ENCODE results near the gene ASIC2. TPM values are rescaled to one million over a fixed set of nuclear protein-coding genes. Genes with fewer than 3 reads are reported as not detected.

The ASIC2 gene
- total and polyA plus RNA-seq, 2 donors (not counting 1 experiment from before 2014, with no cell fraction given), result not detected

DNA sequence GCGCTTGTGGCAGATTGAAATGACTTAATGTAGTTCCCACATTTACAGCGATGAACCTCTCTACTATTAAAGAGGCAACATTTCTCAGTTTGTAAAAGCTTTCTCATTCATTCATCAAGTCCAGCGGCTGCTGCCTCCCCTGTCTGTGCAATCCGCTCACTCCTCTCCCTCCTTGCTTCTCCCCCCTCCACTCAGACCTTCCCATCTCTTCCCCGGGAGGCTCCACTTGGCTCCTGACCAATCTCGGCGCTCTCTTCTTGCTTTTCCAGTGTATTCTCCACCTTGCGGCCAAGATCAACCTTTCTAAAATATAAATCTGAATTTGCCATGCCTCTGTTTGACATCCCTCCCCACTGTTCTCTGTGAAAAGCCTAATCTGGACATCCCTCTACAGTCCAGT is 117.5 kb downstream of the ASIC2 start:
- peaks cover 15% of the 10 kb centered on the region for H3K27me3 Mint-ChIP-seq
- no peak overlapping the region for H3K4me2 ChIP-seq (replicated peaks; ENCODE audit: low read depth, low read length, poor library complexity, severe bottlenecking)
- ATAC-seq (ENCODE audit: low read depth) (no peak), DNase-seq (no peak)
- H3K27me3 ChIP-seq (replicated peaks in 1 of 4; ENCODE audit: control extremely low read depth in 1 of 4, control insufficient read depth in 3 of 4, insufficient read depth in 4 of 4, low read length in 3 of 4), result peaks cover 0 to 3% (median 0%) of the 10 kb centered on the region in 4 experiments
- H3K4me1 Mint-ChIP-seq, result no peaks in the 10 kb centered on the region
- no peak overlapping the region for H3K4me3 Mint-ChIP-seq
- H3K79me2 ChIP-seq (ENCODE audit: control insufficient read depth, insufficient read depth, low read length), result no peaks in the 10 kb centered on the region
- intact Hi-C loops (cut with micrococcal nuclease), result no loop called here
- no peak overlapping the region for H3K9ac ChIP-seq (ENCODE audit: low read length)
- H3K27ac ChIP-seq (ENCODE audit: low read length in 2 of 2), result no peak overlapping the region
- ChIA-PET CTCF (no interaction called here), POLR2A (no interaction called here)
- no peak overlapping the region for H2AFZ ChIP-seq (ENCODE audit: insufficient read depth, low read depth, low read length, poor library complexity, severe bottlenecking)
- no peaks in the 10 kb centered on the region for H3K4me1 ChIP-seq (ENCODE audit: control insufficient read depth in 2 of 2, insufficient read depth in 2 of 2, low read length in 2 of 2)
- H3K9me3 ChIP-seq (ENCODE audit: control extremely low read depth in 1 of 3, control insufficient read depth in 2 of 3, insufficient read depth in 1 of 3, low read length in 2 of 3), result no peaks in the 10 kb centered on the region
- H4K20me1 ChIP-seq (ENCODE audit: control insufficient read depth, insufficient read depth, low read length, poor library complexity, severe bottlenecking), result no peaks in the 10 kb centered on the region
- 80% methylated on average over 7 of the region's 8 CpGs for WGBS (ENCODE audit: insufficient coverage)
- no peak for TF ChIP-seq EZH2 (IDR thresholded peaks at IDR 0.05; ENCODE audit: borderline replicate concordance, insufficient read depth, low read depth, low read length, poor library complexity, severe bottlenecking)
- TF ChIP-seq, protein P1, sequence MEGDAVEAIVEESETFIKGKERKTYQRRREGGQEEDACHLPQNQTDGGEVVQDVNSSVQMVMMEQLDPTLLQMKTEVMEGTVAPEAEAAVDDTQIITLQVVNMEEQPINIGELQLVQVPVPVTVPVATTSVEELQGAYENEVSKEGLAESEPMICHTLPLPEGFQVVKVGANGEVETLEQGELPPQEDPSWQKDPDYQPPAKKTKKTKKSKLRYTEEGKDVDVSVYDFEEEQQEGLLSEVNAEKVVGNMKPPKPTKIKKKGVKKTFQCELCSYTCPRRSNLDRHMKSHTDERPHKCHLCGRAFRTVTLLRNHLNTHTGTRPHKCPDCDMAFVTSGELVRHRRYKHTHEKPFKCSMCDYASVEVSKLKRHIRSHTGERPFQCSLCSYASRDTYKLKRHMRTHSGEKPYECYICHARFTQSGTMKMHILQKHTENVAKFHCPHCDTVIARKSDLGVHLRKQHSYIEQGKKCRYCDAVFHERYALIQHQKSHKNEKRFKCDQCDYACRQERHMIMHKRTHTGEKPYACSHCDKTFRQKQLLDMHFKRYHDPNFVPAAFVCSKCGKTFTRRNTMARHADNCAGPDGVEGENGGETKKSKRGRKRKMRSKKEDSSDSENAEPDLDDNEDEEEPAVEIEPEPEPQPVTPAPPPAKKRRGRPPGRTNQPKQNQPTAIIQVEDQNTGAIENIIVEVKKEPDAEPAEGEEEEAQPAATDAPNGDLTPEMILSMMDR (IDR thresholded peaks at IDR 0.05), result no peak
- no peak overlapping the region for H3K27ac Mint-ChIP-seq
- no peaks in the 10 kb centered on the region for H3K36me3 ChIP-seq (replicated peaks in 1 of 2; ENCODE audit: control extremely low read depth in 1 of 2, control insufficient read depth in 1 of 2, extremely low read depth in 1 of 2, insufficient read depth in 2 of 2, low read length in 1 of 2)
- no peaks in the 10 kb centered on the region for H3K9me3 Mint-ChIP-seq (ENCODE audit: insufficient read depth)
- H3K4me3 ChIP-seq (ENCODE audit: control extremely low read depth in 1 of 5, extremely low read depth in 1 of 5, insufficient read depth in 1 of 5, low read depth in 2 of 5, low read length in 4 of 5), result no peak overlapping the region

DNA sequence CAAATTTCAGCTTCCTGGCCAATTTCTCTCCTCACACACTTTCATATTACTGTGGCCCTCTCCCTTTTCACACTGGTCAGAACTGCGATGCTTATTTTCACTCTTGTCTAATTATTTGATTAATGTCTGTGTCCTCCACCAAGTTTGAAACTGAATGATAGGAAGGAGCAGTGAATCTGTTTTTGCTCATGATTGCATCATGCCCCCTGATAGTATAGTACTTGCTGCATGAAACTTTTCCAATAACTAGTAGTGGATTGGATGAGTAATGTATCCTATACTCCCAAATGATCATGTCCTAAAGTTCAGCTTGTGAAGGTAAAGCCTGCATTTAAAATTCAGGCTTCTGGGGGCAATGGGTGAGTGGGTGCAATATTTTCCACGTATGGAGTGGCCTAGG is 121.2 kb downstream of the ASIC2 start:
- H3K79me2 ChIP-seq (ENCODE audit: control insufficient read depth, insufficient read depth, low read length), result no peaks in the 10 kb centered on the region
- no peaks in the 10 kb centered on the region for H3K4me1 ChIP-seq (ENCODE audit: control insufficient read depth in 2 of 2, insufficient read depth in 2 of 2, low read length in 2 of 2)
- POLR2A ChIA-PET, result no interaction called here
- no peaks in the 10 kb centered on the region for H4K20me1 ChIP-seq (ENCODE audit: control insufficient read depth, insufficient read depth, low read length, poor library complexity, severe bottlenecking)
- H3K9me3 ChIP-seq (ENCODE audit: control extremely low read depth in 1 of 3, control insufficient read depth in 2 of 3, insufficient read depth in 1 of 3, low read length in 2 of 3), result no peaks in the 10 kb centered on the region
- H3K27me3 ChIP-seq (replicated peaks in 1 of 4; ENCODE audit: control extremely low read depth in 1 of 4, control insufficient read depth in 3 of 4, insufficient read depth in 4 of 4, low read length in 3 of 4), result peaks cover 0 to 3% (median 0%) of the 10 kb centered on the region in 4 experiments
- no peak for ATAC-seq (ENCODE audit: low read depth)
- no peak overlapping the region for H3K27ac ChIP-seq (ENCODE audit: low read length in 2 of 2)
- H3K36me3 ChIP-seq (replicated peaks in 1 of 2; ENCODE audit: control extremely low read depth in 1 of 2, control insufficient read depth in 1 of 2, extremely low read depth in 1 of 2, insufficient read depth in 2 of 2, low read length in 1 of 2), result no peaks in the 10 kb centered on the region
- Mint-ChIP-seq H3K27ac (no peak overlapping the region), H3K27me3 (peaks cover 22% of the 10 kb centered on the region), H3K4me1 (no peaks in the 10 kb centered on the region), H3K4me3 (no peak overlapping the region), H3K9me3 (ENCODE audit: insufficient read depth) (no peaks in the 10 kb centered on the region)
- H3K4me2 ChIP-seq (replicated peaks; ENCODE audit: low read depth, low read length, poor library complexity, severe bottlenecking), result no peak overlapping the region
- CTCF ChIA-PET, result no interaction called here
- H2AFZ ChIP-seq (ENCODE audit: insufficient read depth, low read depth, low read length, poor library complexity, severe bottlenecking), result no peak overlapping the region
- intact Hi-C loops (cut with micrococcal nuclease), result no loop called here
- no peak for DNase-seq
- no peak overlapping the region for H3K9ac ChIP-seq (ENCODE audit: low read length)
- H3K4me3 ChIP-seq (ENCODE audit: control extremely low read depth in 1 of 5, extremely low read depth in 1 of 5, insufficient read depth in 1 of 5, low read depth in 2 of 5, low read length in 4 of 5), result no peak overlapping the region
- no CpG with 5 or more reads among the region's 2 CpGs for WGBS (ENCODE audit: insufficient coverage)
- TF ChIP-seq, protein P1 (IDR thresholded peaks at IDR 0.05), result no peak
- no peak for TF ChIP-seq EZH2 (IDR thresholded peaks at IDR 0.05; ENCODE audit: borderline replicate concordance, insufficient read depth, low read depth, low read length, poor library complexity, severe bottlenecking)
